Lower leg skin (tissue), 3 donors: ENCODE measurements around the gene ANK3.

Experiments used
- CTCF ChIP-seq, 3 donors: fragments of 450-650 bp; IDR thresholded peaks; one replicate each; pipeline ENCODE4 v1.5.1; 2016; ENCODE audit warnings: antibody characterized with exemption in 3 of 3, mild to moderate bottlenecking in 3 of 3, moderate library complexity in 2 of 3
- POLR2A ChIP-seq, 2 donors: fragments of 450-650 bp; IDR thresholded peaks; one replicate each; pipeline ENCODE4 v1.6.1; 2016 to 2017; ENCODE audit warnings: antibody characterized with exemption in 2 of 2, mild to moderate bottlenecking in 1 of 2, moderate library complexity in 1 of 2

GRCh38 chr10:60167050-60167449 lies 222.6 kb downstream of the ANK3 start:
- no peak for TF ChIP-seq CTCF (IDR thresholded peaks at IDR 0.05)
- no peak for TF ChIP-seq POLR2A (IDR thresholded peaks at IDR 0.05)
